HTR-8/SVneo (cell line): ENCODE results near the gene ATP6V1B1.
"Not testable (repeated sequence)": the region's sequence is repeated elsewhere in the genome, so short reads cannot be mapped to it uniquely, and the experiment has no call there.

Source experiments
- DNase-seq: peaks from one replicate; pipeline ENCODE4 v3.0.0; 2011; ENCODE audit warnings: low spot score, mixed read lengths; ENCODE audit not compliant: insufficient read length
- FAIRE-seq: peaks from 2 replicates; lab custom pipeline; 2011; peaks lifted over from hg19 to GRCh38; lab: Jason Lieb, UNC

The ATP6V1B1 gene

GRCh38 chr2:71001592-71001927 is 65.9 kb downstream of the ATP6V1B1 start:
- DNase-seq (no peak), FAIRE-seq (no peak)

GRCh38 chr2:71001981-71002570 is 66.4 kb downstream of the ATP6V1B1 start:
- FAIRE-seq (no peak), DNase-seq (no peak)

GRCh38 chr2:71003396-71003795 is 67.7 kb downstream of the ATP6V1B1 start:
- FAIRE-seq (peak; percentile 26), DNase-seq (no peak)

GRCh38 chr2:71003966-71004755 is 68.5 kb downstream of the ATP6V1B1 start:
- no peak for FAIRE-seq

GRCh38 chr2:71004857-71005256 is 69.2 kb downstream of the ATP6V1B1 start:
- FAIRE-seq (no peak), DNase-seq (no peak)

More at GRCh38 chr2:71003966-71004755, 68.5 kb downstream of the ATP6V1B1 start:
- DNase-seq, result no peak

GRCh38 chr2:71005271-71006202 is 69.8 kb downstream of the ATP6V1B1 start:
- DNase-seq, result no peak
- no peak for FAIRE-seq

- DNase-seq (no peak), FAIRE-seq (no peak)
Measured at GRCh38 chr2:71006323-71006722, 70.6 kb downstream of the ATP6V1B1 start.

- no peak for DNase-seq
- FAIRE-seq, result no peak
Measured at GRCh38 chr2:71006955-71007799, 71.5 kb downstream of the ATP6V1B1 start.

GRCh38 chr2:71008342-71008741 is 72.6 kb downstream of the ATP6V1B1 start:
- no peak for DNase-seq
- FAIRE-seq, result peak; percentile 9

- not testable (repeated sequence) for FAIRE-seq, DNase-seq
Measured at GRCh38 chr2:71011786-71012185, 76.1 kb downstream of the ATP6V1B1 start.
